Spinal cord (tissue), 10 donors: ENCODE data around the gene CTTN. TPM values are rescaled to one million over a fixed set of nuclear protein-coding genes. Genes with fewer than 3 reads are reported as not detected.

Source experiments
- DNase-seq, 6 donors: peaks; one replicate each; pipeline versions ENCODE4 v3.0.0 to v3.0.0-alpha.2; 2013 to 2015; ENCODE audit warnings: low spot score in 6 of 6, low read depth in 4 of 6
- H3K27ac ChIP-seq: one replicate; pipeline ENCODE4 v1.5.1; 2013; ENCODE audit warnings: low read depth, low read length, control low read depth
- H3K27me3 ChIP-seq: one replicate; pipeline ENCODE4 v1.6.1; 2013; ENCODE audit warnings: low read length; ENCODE audit not compliant: control insufficient read depth, insufficient read depth
- H3K36me3 ChIP-seq: one replicate; pipeline ENCODE4 v1.6.1; 2013; ENCODE audit warnings: low read length; ENCODE audit not compliant: control insufficient read depth, insufficient read depth
- H3K4me1 ChIP-seq: one replicate; pipeline ENCODE4 v1.6.1; 2013; ENCODE audit warnings: low read length; ENCODE audit not compliant: control insufficient read depth, insufficient read depth
- H3K4me3 ChIP-seq: one replicate; pipeline ENCODE4 v1.5.1; 2013; ENCODE audit warnings: low read depth, low read length, control low read depth
- H3K9me3 ChIP-seq: one replicate; pipeline ENCODE4 v1.6.1; 2013; ENCODE audit warnings: low read length; ENCODE audit not compliant: control insufficient read depth, insufficient read depth
- WGBS: methylation state at CpG from one replicate; pipeline ENCODE4 v1.1.5; 2013; ENCODE audit warnings: missing lambda C conversion rate; ENCODE audit not compliant: insufficient coverage; 5-methylcytosine and 5-hydroxymethylcytosine counted together
- polyA plus RNA-seq, 2 donors: library from polyadenylated mRNA; unstranded; fragments of 120-200 nt; gene quantifications; one replicate each; pipeline ENCODE4 v1.2.1, GENCODE V29; 2013; ENCODE audit not compliant: insufficient read length in 2 of 2
- total RNA-seq, 2 donors: library from RNA; depleted of rRNA in 1 of 2; stranded (reverse); fragments of 120-200 nt in 1 of 2; fragments of >200 nt in 1 of 2; gene quantifications; one replicate each; pipeline versions ENCODE4 v1.2.3 to v1.2.4, GENCODE V29; 2013 to 2014
- donor health status: healthy.

CTTN gene
- total and polyA plus RNA-seq, 4 donors = 103 to 215 (median 144) TPM

DNA sequence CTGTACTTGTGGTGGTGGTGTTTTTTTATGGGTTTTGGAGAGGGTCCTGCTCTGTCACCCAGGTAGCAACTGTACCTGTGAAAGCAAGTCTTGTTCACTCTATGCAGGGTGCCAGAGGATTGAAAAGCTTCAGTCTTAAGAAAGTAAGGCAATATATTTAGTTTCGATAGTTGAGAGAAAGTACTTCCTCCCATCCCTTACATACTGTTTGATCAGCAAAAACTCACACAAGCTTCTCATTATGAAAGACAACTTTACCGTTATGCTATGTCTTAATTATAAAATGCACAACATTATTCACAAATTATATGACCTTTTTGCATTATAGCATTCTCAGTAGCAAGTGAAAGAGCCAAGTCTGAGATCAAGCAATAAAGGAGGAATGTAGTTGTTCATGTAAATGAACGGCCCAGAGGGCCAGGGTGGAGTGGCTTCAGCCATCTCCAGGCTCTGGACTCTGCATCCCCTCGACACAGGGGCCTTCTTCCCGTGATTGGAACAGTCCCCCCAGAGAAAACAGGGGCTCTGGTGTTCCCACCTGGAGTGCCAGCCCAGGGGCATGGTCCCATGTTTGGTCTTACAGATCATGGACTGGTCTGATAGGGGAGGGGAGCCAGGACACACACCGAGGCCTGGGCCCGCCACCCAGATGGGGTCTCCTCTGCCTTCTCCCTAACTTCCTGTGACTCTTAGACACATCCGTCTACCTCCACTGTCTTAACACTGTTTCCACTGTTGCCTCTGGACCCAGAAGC, 38.7 kb upstream of the CTTN start:
- H3K27ac ChIP-seq = no peak overlapping the region
- no peaks in the 10 kb centered on the region for H3K9me3 ChIP-seq
- H3K36me3 ChIP-seq = peaks cover 72% of the 10 kb centered on the region
- 93% methylated on average over 3 of the region's 8 CpGs for WGBS
- no peak overlapping the region for H3K4me3 ChIP-seq
- no peak for DNase-seq
- H3K4me1 ChIP-seq = no peaks in the 10 kb centered on the region
- H3K27me3 ChIP-seq = no peaks in the 10 kb centered on the region

DNA sequence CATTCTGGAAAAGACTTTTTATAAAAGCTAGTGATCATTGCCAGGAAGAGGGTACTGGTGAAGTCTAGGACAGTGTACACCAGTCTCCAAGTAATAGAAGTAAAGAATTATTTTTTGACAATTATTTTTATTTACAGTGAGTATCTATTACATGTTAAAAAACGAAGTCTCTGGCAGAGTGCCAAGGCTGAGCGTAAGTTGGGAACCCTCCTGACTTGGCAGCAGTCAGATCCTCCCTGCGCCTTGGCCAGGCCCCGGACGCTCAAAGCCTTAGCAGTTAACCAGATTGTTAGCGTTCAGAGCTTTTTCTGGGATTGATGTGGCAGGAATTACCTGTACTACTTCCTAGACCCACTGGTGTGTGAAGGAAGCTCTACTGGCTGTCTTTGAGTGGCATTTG, 38.1 kb upstream of the CTTN start:
- Histone ChIP-seq H3K27me3 (no peaks in the 10 kb centered on the region), H3K4me1 (no peaks in the 10 kb centered on the region), H3K27ac (no peak overlapping the region), H3K9me3 (no peaks in the 10 kb centered on the region), H3K4me3 (no peak overlapping the region), H3K36me3 (peaks cover 73% of the 10 kb centered on the region)
- WGBS = 62% methylated on average over 5 of the region's 6 CpGs
- no peak for DNase-seq

DNA sequence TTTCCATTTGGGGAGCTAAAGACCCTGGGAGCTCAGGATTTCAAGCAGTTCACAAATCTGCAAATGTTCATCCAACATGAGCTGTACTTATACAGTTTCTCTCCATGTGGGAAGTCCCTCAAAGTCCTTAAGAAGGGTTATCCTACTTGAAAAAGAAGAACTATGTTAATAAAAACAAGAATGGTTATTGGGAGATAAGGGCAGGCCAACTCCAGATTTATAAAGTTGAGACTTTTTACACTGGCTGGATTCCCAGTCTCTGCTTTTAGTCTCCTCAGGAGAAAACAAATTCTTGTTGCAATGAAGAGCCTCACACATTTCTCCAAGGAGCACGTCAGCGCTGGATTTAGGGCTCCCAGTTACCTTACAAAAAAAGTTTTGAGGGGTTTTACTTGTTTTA, 34.2 kb upstream of the CTTN start:
- no peak overlapping the region for H3K27ac ChIP-seq
- WGBS = no CpG with 5 or more reads among the region's 2 CpGs
- no peaks in the 10 kb centered on the region for H3K4me1 ChIP-seq
- H3K4me3 ChIP-seq = no peak overlapping the region
- peaks cover 48% of the 10 kb centered on the region for H3K36me3 ChIP-seq
- H3K27me3 ChIP-seq = no peaks in the 10 kb centered on the region
- H3K9me3 ChIP-seq = no peaks in the 10 kb centered on the region
- no peak for DNase-seq

DNA sequence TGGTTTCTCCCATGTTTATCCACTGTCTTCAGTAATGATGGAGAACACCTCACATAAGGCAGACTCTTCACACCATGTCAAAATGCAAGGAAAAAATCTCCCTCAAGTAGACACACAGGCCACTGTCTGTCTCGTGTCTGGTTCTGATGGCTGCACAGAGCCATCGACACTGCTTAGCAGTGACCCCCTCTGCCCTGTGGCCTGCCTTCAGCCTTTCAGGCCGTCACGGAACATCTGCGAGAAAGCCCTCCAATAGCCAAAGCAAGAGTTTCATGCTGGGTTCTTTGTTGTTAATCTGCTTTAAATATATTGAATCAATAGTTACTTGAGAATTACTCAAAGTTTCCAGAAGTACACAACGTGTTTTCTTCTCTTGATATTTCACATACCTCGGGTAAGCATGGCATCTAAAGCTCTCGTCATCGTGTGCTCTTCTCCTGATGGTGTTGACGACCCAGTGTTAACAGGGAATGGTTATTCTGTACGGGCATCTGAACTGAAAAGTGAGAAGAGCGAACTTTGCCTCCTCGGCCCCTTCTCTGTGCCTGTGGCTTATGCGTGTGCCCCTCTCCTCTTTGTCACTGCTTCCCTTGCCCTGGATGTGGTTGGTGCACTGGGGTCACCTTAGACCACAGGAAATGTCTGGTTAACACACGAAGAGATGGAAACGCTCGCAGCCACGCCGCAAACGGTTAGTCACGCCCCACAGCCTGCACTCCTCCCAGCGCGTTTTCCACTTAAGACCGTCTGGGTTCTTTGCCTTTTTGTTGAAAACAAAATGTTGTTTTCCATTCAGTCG, 33.4 kb upstream of the CTTN start:
- H3K27me3 ChIP-seq = no peaks in the 10 kb centered on the region
- peaks cover 42% of the 10 kb centered on the region for H3K36me3 ChIP-seq
- DNase-seq = no peak
- H3K9me3 ChIP-seq = no peaks in the 10 kb centered on the region
- H3K4me3 ChIP-seq = no peak overlapping the region
- no peak overlapping the region for H3K27ac ChIP-seq
- 84% methylated on average over 18 of the region's 25 CpGs for WGBS
- no peaks in the 10 kb centered on the region for H3K4me1 ChIP-seq

DNA sequence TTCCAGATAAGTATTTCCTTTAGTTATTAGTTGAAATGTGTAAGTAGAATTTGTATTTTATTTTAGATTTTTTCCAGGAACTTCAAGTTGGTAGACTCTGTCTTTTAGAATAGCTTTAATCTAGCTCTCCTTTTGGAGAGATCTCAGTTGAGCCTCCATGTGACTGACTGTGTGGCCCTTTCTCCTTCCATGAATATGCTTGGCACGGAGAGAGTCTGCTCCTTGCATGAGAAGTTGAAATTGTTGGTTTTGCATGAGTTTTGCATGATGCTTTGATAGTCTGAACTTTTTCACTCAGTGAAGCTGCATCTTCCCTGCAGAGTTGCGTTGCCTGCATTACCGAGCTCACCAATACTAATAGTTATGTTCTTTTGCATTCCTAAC, 32.8 kb upstream of the CTTN start:
- Histone ChIP-seq H3K4me1 (no peaks in the 10 kb centered on the region), H3K27ac (no peak overlapping the region), H3K27me3 (no peaks in the 10 kb centered on the region), H3K36me3 (peaks cover 37% of the 10 kb centered on the region), H3K9me3 (no peaks in the 10 kb centered on the region), H3K4me3 (no peak overlapping the region)
- DNase-seq = no peak
- WGBS = 100% methylated on average over 1 of the region's 3 CpGs

DNA sequence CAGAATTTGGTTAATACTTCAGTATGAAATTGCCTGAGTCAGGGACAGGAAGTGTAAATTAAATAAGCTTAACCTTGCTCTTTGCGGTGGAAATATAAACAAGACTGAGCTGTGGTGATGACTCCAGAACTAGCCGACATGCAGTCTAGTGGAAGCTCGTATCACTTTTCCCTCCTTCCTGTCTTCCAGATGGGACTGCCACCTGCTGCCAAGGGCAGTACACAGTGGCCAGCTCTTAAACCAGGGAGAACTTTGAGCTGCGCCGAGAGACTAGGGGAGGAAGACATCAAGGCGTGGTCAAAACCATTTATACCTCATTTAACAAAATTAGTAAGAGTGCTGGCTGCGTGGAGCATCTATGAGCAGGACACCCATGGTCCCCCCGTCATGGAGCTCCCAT, 31.3 kb upstream of the CTTN start:
- H3K4me1 ChIP-seq = no peaks in the 10 kb centered on the region

DNA sequence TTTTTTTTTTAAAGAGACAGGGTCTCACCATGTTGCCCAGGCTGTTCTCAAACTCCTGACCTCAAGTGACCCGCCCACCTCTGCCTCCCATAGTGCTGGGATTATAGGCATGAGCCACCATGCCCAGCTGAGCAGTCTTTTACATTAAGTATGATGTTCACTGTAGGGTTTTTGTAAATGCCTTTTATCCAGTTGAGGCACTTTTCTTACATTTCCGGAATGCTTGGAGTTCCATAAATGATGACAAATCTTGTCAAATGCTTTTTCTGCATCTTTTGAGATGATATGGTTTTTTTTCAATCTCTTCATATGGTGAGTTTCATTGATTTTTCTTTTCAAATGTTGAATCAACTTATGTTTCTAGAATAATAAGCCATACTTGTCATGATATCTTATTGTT, 29.4 kb upstream of the CTTN start:
- Histone ChIP-seq H3K27me3 (no peaks in the 10 kb centered on the region), H3K9me3 (peaks cover 2% of the 10 kb centered on the region), H3K36me3 (peaks cover 23% of the 10 kb centered on the region), H3K4me1 (no peaks in the 10 kb centered on the region), H3K27ac (no peak overlapping the region), H3K4me3 (no peak overlapping the region)
- no CpG with 5 or more reads among the region's 2 CpGs for WGBS
- DNase-seq = no peak

More for the DNA sequence above, 31.3 kb upstream of the CTTN start:
- no peaks in the 10 kb centered on the region for H3K27me3 ChIP-seq
- H3K36me3 ChIP-seq = peaks cover 30% of the 10 kb centered on the region
- no peak overlapping the region for H3K27ac ChIP-seq
- H3K4me3 ChIP-seq = no peak overlapping the region
- peaks cover 2% of the 10 kb centered on the region for H3K9me3 ChIP-seq
- 86% methylated on average over 5 of the region's 8 CpGs for WGBS
- no peak for DNase-seq

DNA sequence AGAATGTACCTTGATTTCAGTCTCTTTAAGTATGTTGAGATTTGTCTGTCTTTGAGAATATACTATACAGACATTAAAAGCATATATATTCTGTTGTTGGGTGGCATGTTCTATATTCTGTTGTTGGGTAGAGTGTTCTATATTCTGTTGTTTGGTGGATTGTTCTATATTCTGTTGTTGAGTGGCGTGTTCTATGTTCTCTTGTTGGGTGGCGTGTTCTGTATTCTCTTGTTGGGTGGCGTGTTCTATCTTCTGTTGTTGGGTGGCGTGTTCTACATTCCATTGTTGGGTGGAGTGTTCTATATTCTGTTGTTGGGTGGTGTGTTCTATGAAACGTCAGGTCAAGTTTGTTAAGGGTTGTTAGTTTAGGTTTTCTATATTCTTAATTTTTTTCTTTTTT, 27.1 kb upstream of the CTTN start:
- DNase-seq = no peak
- Histone ChIP-seq H3K27ac (no peak overlapping the region), H3K27me3 (no peaks in the 10 kb centered on the region), H3K4me3 (no peak overlapping the region), H3K4me1 (no peaks in the 10 kb centered on the region), H3K9me3 (peaks cover 2% of the 10 kb centered on the region), H3K36me3 (peaks cover 26% of the 10 kb centered on the region)
- WGBS = 81% methylated on average over 4 of the region's 5 CpGs

DNA sequence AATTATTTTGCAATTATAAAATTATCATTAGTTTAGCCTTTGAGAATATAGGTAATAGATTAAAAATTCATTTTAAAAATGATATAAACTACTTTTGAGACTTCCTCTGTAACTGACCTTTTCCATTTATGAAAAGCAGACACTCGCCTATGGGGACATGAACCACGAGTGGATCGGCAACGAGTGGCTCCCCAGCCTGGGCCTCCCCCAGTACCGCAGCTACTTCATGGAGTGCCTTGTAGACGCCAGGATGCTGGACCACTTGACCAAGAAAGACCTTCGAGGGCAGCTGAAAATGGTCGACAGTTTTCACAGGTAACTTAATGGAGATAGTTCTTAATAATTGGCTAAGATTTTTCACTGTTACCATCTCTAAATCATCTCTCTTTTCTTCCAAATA, 26.3 kb upstream of the CTTN start:
- Histone ChIP-seq H3K9me3 (peaks cover 2% of the 10 kb centered on the region), H3K36me3 (peaks cover 32% of the 10 kb centered on the region), H3K27ac (no peak overlapping the region), H3K4me3 (no peak overlapping the region), H3K4me1 (no peaks in the 10 kb centered on the region), H3K27me3 (no peaks in the 10 kb centered on the region)
- 97% methylated on average over 5 of the region's 8 CpGs for WGBS
- no peak for DNase-seq

DNA sequence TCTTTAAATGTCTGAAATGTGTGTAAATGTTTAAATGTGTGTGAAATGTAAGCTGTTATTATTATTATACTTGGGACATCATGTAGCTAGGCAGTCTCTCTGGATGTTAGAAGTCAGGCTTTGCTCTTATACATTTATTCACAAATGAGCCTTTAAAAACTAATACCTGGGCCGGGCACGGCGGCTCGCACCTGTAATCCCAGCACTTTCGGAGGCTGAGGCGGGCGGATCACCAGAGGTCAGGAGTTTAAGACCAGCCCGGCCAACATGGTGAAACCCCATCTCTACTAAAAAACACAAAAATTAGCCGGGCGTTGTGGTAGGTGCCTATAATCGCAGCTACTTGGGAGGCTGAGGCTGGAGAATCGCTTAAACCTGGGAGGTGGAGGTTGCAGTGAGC, 21.7 kb upstream of the CTTN start:
- Histone ChIP-seq H3K27ac (no peak overlapping the region), H3K4me3 (no peak overlapping the region), H3K27me3 (no peaks in the 10 kb centered on the region), H3K9me3 (no peaks in the 10 kb centered on the region), H3K36me3 (peaks cover 49% of the 10 kb centered on the region), H3K4me1 (no peaks in the 10 kb centered on the region)
- no peak for DNase-seq
- 98% methylated on average over 7 of the region's 12 CpGs for WGBS
